ENCODE measurements around the gene ATP11A.

Gene ATP11A

DNA sequence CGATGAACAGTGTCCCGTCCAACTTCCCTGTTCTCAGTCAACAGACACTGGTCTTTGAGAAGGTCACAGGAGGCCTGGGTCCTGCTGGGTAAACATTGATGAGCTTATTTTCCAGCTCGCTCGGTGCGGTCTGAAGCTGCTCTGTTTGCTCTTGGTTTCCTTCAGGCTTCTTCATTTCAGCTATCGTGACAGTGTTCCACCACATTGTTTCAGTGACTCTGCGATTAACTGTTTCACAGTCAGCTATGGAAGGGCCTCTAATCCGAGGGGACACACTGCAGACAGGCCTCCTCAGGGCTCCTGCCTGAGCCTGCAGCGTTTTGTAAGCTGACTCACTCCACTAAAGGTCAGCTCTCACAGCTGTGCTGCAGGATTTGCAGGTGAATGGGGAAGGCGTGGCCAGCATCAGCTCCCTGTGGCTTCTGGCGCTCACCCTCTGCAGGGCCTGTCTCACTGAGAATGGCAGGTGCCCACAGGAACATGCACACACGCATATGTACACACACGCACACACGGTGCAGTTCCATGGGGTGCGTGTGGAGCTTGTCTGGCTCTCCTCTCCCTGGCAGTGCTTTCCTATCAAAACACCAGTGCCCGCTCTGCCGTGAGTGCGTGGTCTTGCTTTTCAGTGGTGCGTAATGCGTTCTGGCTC, 216.3 kb downstream of the ATP11A start:
- H3K4me1 ChIP-seq (ENCODE audit: control insufficient read depth, insufficient read depth, low read depth, low read length): peaks cover 30% of the 10 kb centered on the region
- no peak overlapping the region for H3K4ac ChIP-seq (ENCODE audit: low read depth in 1 of 2, low read length in 2 of 2)
- H2BK120ac ChIP-seq (ENCODE audit: low read depth, low read length): no peak overlapping the region
- H3K27me3 ChIP-seq (ENCODE audit: control insufficient read depth in 1 of 2, insufficient read depth in 1 of 2, low read length in 2 of 2): peaks cover 0 to 90% of the 10 kb centered on the region in 2 experiments
- no peak overlapping the region for H2AK5ac ChIP-seq (ENCODE audit: low read length, severe bottlenecking)
- no peak overlapping the region for H3K18ac ChIP-seq (ENCODE audit: low read depth in 1 of 2, low read length in 2 of 2)
- peak overlapping the region in 1 of 2 experiments; percentile 4 for H3K14ac ChIP-seq (ENCODE audit: low read length in 2 of 2)
- no peak overlapping the region for H2BK15ac ChIP-seq (ENCODE audit: low read depth, poor library complexity, severe bottlenecking)
- H3K9ac ChIP-seq (ENCODE audit: low read length): no peak overlapping the region
- H2BK5ac ChIP-seq (ENCODE audit: low read depth, low read length, poor library complexity, severe bottlenecking): no peak overlapping the region
- H4K8ac ChIP-seq (ENCODE audit: low read length): no peak overlapping the region
- no peak overlapping the region for H3K4me3 ChIP-seq (ENCODE audit: insufficient read depth in 1 of 2, low read depth in 1 of 2, low read length in 2 of 2)
- H3K9me3 ChIP-seq (ENCODE audit: control insufficient read depth, low read length): peaks cover 21% of the 10 kb centered on the region
- H3K36me3 ChIP-seq (ENCODE audit: control insufficient read depth in 1 of 2, insufficient read depth in 2 of 2, low read depth in 1 of 2, low read length in 2 of 2): peaks cover 0 to 20% of the 10 kb centered on the region in 2 experiments
- no peak overlapping the region for H2BK12ac ChIP-seq (ENCODE audit: low read length in 2 of 2)
- no peak overlapping the region for H3K27ac ChIP-seq (ENCODE audit: low read length, poor library complexity, severe bottlenecking)
- WGBS: 79% methylated on average over 20 of the region's 20 CpGs
- H3K4me2 ChIP-seq (ENCODE audit: low read length, poor library complexity, severe bottlenecking): peak overlapping the region; percentile 4
- H4K91ac ChIP-seq (ENCODE audit: low read length): no peak overlapping the region
- H2AFZ ChIP-seq (ENCODE audit: low read depth, low read length): no peak overlapping the region
- no peaks in the 10 kb centered on the region for H3K79me1 ChIP-seq (replicated peaks; ENCODE audit: low read length, poor library complexity, severe bottlenecking)
- H3K23ac ChIP-seq (ENCODE audit: low read length in 2 of 2): no peak overlapping the region
- no peak for DNase-seq

DNA sequence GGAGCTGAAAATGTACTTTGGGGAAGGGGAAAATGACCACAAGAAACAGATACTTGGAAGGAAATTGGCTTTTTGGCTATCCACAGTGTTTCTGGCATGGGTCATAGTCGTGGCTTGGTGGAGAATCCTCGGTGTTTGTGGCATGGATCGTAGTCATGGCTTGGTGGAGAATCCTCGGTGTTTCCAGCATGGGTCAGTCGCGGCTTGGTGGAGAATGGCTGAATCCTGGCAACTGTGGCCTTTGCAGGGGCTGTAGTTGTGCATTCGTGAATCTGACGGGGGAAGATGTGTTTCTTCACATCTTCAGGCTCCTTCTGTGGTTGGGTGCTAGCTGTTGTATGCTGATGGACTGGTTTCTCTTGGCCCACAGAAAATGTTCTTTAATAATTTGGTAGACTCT, 217.4 kb downstream of the ATP11A start:
- Histone ChIP-seq H3K36me3 (ENCODE audit: control insufficient read depth in 1 of 2, insufficient read depth in 2 of 2, low read depth in 1 of 2, low read length in 2 of 2) (peaks cover 0 to 20% of the 10 kb centered on the region in 2 experiments), H2BK15ac (ENCODE audit: low read depth, poor library complexity, severe bottlenecking) (no peak overlapping the region), H3K18ac (ENCODE audit: low read depth in 1 of 2, low read length in 2 of 2) (no peak overlapping the region), H3K4me2 (ENCODE audit: low read length, poor library complexity, severe bottlenecking) (no peak overlapping the region), H3K9me3 (ENCODE audit: control insufficient read depth, low read length) (peaks cover 21% of the 10 kb centered on the region), H2AK5ac (ENCODE audit: low read length, severe bottlenecking) (peak overlapping the region; percentile 57), H2BK5ac (ENCODE audit: low read depth, low read length, poor library complexity, severe bottlenecking) (no peak overlapping the region), H3K14ac (ENCODE audit: low read length in 2 of 2) (no peak overlapping the region), H3K23ac (ENCODE audit: low read length in 2 of 2) (no peak overlapping the region), H3K4me1 (ENCODE audit: control insufficient read depth, insufficient read depth, low read depth, low read length) (peaks cover 28% of the 10 kb centered on the region), H4K8ac (ENCODE audit: low read length) (no peak overlapping the region), H4K91ac (ENCODE audit: low read length) (no peak overlapping the region), H2BK12ac (ENCODE audit: low read length in 2 of 2) (no peak overlapping the region), H3K4me3 (ENCODE audit: insufficient read depth in 1 of 2, low read depth in 1 of 2, low read length in 2 of 2) (no peak overlapping the region), H3K9ac (ENCODE audit: low read length) (no peak overlapping the region), H3K79me1 (replicated peaks; ENCODE audit: low read length, poor library complexity, severe bottlenecking) (no peaks in the 10 kb centered on the region), H3K27me3 (ENCODE audit: control insufficient read depth in 1 of 2, insufficient read depth in 1 of 2, low read length in 2 of 2) (peaks cover 0 to 88% of the 10 kb centered on the region in 2 experiments), H3K27ac (ENCODE audit: low read length, poor library complexity, severe bottlenecking) (no peak overlapping the region), H2BK120ac (ENCODE audit: low read depth, low read length) (no peak overlapping the region), H3K4ac (ENCODE audit: low read depth in 1 of 2, low read length in 2 of 2) (no peak overlapping the region), H2AFZ (ENCODE audit: low read depth, low read length) (no peak overlapping the region)
- 93% methylated on average over 8 of the region's 8 CpGs for WGBS
- no peak for DNase-seq

DNA sequence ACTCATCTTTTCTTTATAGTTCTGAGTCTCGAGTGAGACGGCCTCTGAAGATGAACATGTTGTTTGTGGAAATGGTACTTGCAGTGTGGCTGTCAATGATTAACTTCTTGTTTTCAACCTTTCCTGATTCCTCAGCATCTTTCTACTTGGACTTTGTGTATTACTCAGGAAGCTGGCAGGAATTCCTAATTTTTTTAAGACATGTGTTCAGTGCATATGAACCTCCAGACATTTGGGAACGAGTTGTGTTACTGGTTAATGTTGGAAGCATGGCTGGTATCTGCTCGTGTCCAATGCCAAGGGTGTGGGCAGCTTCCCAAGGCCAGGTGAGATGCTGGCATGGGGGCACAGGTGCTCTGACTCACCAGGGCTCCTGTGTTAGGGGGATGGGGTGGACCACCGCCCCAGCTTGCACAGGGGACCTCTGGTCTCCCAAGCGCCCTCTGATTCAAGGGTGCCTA, 218.1 kb downstream of the ATP11A start:
- no peak overlapping the region for H2AK5ac ChIP-seq (ENCODE audit: low read length, severe bottlenecking)
- H2BK12ac ChIP-seq (ENCODE audit: low read length in 2 of 2): no peak overlapping the region
- peak overlapping the region; percentile 24 for H3K27ac ChIP-seq (ENCODE audit: low read length, poor library complexity, severe bottlenecking)
- H3K4me3 ChIP-seq (ENCODE audit: insufficient read depth in 1 of 2, low read depth in 1 of 2, low read length in 2 of 2): no peak overlapping the region
- no peak overlapping the region for H2AFZ ChIP-seq (ENCODE audit: low read depth, low read length)
- no peak overlapping the region for H2BK5ac ChIP-seq (ENCODE audit: low read depth, low read length, poor library complexity, severe bottlenecking)
- peaks cover 21% of the 10 kb centered on the region for H3K9me3 ChIP-seq (ENCODE audit: control insufficient read depth, low read length)
- no peak overlapping the region for H3K9ac ChIP-seq (ENCODE audit: low read length)
- no peak overlapping the region for H4K8ac ChIP-seq (ENCODE audit: low read length)
- H3K79me1 ChIP-seq (replicated peaks; ENCODE audit: low read length, poor library complexity, severe bottlenecking): no peaks in the 10 kb centered on the region
- H2BK120ac ChIP-seq (ENCODE audit: low read depth, low read length): no peak overlapping the region
- H3K36me3 ChIP-seq (ENCODE audit: control insufficient read depth in 1 of 2, insufficient read depth in 2 of 2, low read depth in 1 of 2, low read length in 2 of 2): peaks cover 0 to 20% of the 10 kb centered on the region in 2 experiments
- no peak overlapping the region for H3K23ac ChIP-seq (ENCODE audit: low read length in 2 of 2)
- no peak overlapping the region for H3K4ac ChIP-seq (ENCODE audit: low read depth in 1 of 2, low read length in 2 of 2)
- H3K4me1 ChIP-seq (ENCODE audit: control insufficient read depth, insufficient read depth, low read depth, low read length): peaks cover 28% of the 10 kb centered on the region
- WGBS: 80% methylated on average over 4 of the region's 6 CpGs
- H4K91ac ChIP-seq (ENCODE audit: low read length): no peak overlapping the region
- peaks cover 1 to 86% of the 10 kb centered on the region in 2 experiments for H3K27me3 ChIP-seq (ENCODE audit: control insufficient read depth in 1 of 2, insufficient read depth in 1 of 2, low read length in 2 of 2)
- no peak overlapping the region for H3K14ac ChIP-seq (ENCODE audit: low read length in 2 of 2)
- no peak overlapping the region for H2BK15ac ChIP-seq (ENCODE audit: low read depth, poor library complexity, severe bottlenecking)
- H3K4me2 ChIP-seq (ENCODE audit: low read length, poor library complexity, severe bottlenecking): no peak overlapping the region
- no peak for DNase-seq
- H3K18ac ChIP-seq (ENCODE audit: low read depth in 1 of 2, low read length in 2 of 2): no peak overlapping the region

DNA sequence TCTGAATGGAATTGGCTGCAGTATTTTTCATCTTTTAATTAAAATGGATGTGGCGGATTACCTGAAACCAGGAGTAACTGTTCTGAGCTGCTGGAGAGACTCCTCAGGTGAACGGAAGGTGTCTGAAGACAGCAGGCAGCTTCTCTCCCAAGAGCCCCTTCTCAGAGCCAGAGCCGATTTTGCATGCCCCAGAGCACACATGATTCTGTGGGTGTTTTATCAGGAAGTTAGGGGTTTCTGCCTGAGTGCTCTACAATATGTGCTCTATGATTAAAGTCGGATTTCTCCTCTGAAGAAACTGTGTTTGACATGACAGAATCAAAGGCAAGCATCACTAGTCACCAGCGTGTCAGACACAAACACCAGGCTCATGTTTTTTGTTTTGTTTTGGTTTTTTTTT, 218.5 kb downstream of the ATP11A start:
- Histone ChIP-seq H3K27me3 (ENCODE audit: control insufficient read depth in 1 of 2, insufficient read depth in 1 of 2, low read length in 2 of 2) (peaks cover 4 to 86% of the 10 kb centered on the region in 2 experiments), H3K36me3 (ENCODE audit: control insufficient read depth in 1 of 2, insufficient read depth in 2 of 2, low read depth in 1 of 2, low read length in 2 of 2) (peaks cover 0 to 20% of the 10 kb centered on the region in 2 experiments), H3K9ac (ENCODE audit: low read length) (no peak overlapping the region), H3K14ac (ENCODE audit: low read length in 2 of 2) (no peak overlapping the region), H3K79me1 (replicated peaks; ENCODE audit: low read length, poor library complexity, severe bottlenecking) (no peaks in the 10 kb centered on the region), H2BK5ac (ENCODE audit: low read depth, low read length, poor library complexity, severe bottlenecking) (no peak overlapping the region), H3K4me2 (ENCODE audit: low read length, poor library complexity, severe bottlenecking) (no peak overlapping the region), H2BK12ac (ENCODE audit: low read length in 2 of 2) (no peak overlapping the region), H3K18ac (ENCODE audit: low read depth in 1 of 2, low read length in 2 of 2) (no peak overlapping the region), H4K8ac (ENCODE audit: low read length) (no peak overlapping the region), H2BK120ac (ENCODE audit: low read depth, low read length) (no peak overlapping the region), H2AK5ac (ENCODE audit: low read length, severe bottlenecking) (no peak overlapping the region), H4K91ac (ENCODE audit: low read length) (no peak overlapping the region), H3K4me3 (ENCODE audit: insufficient read depth in 1 of 2, low read depth in 1 of 2, low read length in 2 of 2) (no peak overlapping the region), H3K27ac (ENCODE audit: low read length, poor library complexity, severe bottlenecking) (no peak overlapping the region), H3K9me3 (ENCODE audit: control insufficient read depth, low read length) (peaks cover 21% of the 10 kb centered on the region), H3K4me1 (ENCODE audit: control insufficient read depth, insufficient read depth, low read depth, low read length) (peaks cover 28% of the 10 kb centered on the region), H3K4ac (ENCODE audit: low read depth in 1 of 2, low read length in 2 of 2) (no peak overlapping the region), H3K23ac (ENCODE audit: low read length in 2 of 2) (no peak overlapping the region), H2AFZ (ENCODE audit: low read depth, low read length) (no peak overlapping the region), H2BK15ac (ENCODE audit: low read depth, poor library complexity, severe bottlenecking) (no peak overlapping the region)
- DNase-seq: no peak
- 96% methylated on average over 5 of the region's 5 CpGs for WGBS

All from mesenchymal stem cell (in vitro differentiated cells and primary cell).